WERI-Rb-1 (cell line): ENCODE measurements around the gene RAB27A.

Experiments used
- DNase-seq: peaks from one replicate; pipeline ENCODE4 v3.0.0-alpha.2; 2020
- H3K27ac ChIP-seq: fragments of 250-450 bp; sonication (Bioruptor Pico); 2 replicates; pipeline ENCODE4 v1.5.1; 2020; ENCODE audit warnings: mild to moderate bottlenecking, moderate library complexity
- H3K27me3 ChIP-seq: fragments of 250-450 bp; sonication (Bioruptor Pico); 2 replicates; pipeline ENCODE4 v1.5.1; 2021; ENCODE audit warnings: mild to moderate bottlenecking, low read depth, moderate library complexity; ENCODE audit not compliant: insufficient read depth, severe bottlenecking
- H3K36me3 ChIP-seq: fragments of 250-450 bp; sonication (Bioruptor Pico); 2 replicates; pipeline ENCODE4 v1.5.1; 2020; ENCODE audit warnings: mild to moderate bottlenecking, moderate library complexity
- H3K4me3 ChIP-seq: 2 replicates; pipeline ENCODE4 v1.5.1; 2011; ENCODE audit warnings: low read depth, mild to moderate bottlenecking, control low read depth, low read length
- H3K9me3 ChIP-seq: fragments of 250-450 bp; sonication (Bioruptor Pico); 2 replicates; pipeline ENCODE4 v1.5.1; 2021; ENCODE audit warnings: mild to moderate bottlenecking, moderate library complexity; ENCODE audit not compliant: severe bottlenecking
- TF ChIP-seq, protein P1 (sequence below): IDR thresholded peaks from 2 replicates; pipeline ENCODE4 v1.5.1; 2011; ENCODE audit warnings: low read depth, mild to moderate bottlenecking, control low read depth, inconsistent platforms, low read length

The RAB27A gene

DNA sequence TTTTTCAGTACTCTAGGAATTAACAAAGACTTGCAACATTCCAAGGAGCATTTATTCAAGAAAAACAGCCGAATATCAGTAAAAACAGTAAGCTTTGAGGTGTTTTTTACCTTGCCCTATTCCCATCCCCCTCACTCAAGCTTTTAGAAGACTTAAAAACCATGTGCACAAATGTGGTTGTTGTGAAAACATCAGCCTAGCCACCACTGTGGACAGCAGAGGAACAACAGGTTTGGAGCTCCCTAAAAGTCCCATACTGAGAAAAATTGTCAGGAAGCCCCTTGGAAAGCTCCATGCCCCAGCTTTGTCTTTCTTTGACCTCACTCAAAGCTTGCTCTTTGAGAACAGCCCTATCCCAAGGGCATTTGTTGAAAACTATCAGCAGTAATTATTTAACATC, 58.2 kb downstream of the RAB27A start:
- DNase-seq = no peak
- TF ChIP-seq, protein P1, sequence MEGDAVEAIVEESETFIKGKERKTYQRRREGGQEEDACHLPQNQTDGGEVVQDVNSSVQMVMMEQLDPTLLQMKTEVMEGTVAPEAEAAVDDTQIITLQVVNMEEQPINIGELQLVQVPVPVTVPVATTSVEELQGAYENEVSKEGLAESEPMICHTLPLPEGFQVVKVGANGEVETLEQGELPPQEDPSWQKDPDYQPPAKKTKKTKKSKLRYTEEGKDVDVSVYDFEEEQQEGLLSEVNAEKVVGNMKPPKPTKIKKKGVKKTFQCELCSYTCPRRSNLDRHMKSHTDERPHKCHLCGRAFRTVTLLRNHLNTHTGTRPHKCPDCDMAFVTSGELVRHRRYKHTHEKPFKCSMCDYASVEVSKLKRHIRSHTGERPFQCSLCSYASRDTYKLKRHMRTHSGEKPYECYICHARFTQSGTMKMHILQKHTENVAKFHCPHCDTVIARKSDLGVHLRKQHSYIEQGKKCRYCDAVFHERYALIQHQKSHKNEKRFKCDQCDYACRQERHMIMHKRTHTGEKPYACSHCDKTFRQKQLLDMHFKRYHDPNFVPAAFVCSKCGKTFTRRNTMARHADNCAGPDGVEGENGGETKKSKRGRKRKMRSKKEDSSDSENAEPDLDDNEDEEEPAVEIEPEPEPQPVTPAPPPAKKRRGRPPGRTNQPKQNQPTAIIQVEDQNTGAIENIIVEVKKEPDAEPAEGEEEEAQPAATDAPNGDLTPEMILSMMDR = no peak
- Histone ChIP-seq H3K4me3 (no peak overlapping the region), H3K9me3 (no peaks in the 10 kb centered on the region), H3K36me3 (no peaks in the 10 kb centered on the region), H3K27ac (no peak overlapping the region), H3K27me3 (no peaks in the 10 kb centered on the region)

DNA sequence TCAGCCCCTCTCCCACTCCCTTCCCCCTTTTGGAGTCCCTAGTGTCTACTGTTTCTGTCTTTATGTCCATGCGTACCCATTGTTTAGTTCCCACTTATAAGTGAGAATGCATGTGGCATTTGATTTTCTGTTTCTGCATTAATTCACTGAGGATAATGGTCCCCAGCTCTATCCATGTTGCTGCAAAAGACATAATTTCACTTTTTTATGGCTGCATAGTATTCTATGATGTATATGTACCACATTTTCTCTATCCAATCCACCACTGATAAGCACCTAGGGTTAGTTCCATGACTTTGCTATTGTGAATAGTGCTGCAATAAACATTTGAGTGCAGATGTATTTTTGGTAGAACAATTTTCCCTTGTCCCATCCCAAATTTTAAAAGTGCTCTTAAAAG, 58.7 kb downstream of the RAB27A start:
- no peaks in the 10 kb centered on the region for H3K27me3 ChIP-seq
- H3K9me3 ChIP-seq = no peaks in the 10 kb centered on the region
- TF ChIP-seq, protein P1 = no peak
- H3K4me3 ChIP-seq = no peak overlapping the region
- H3K36me3 ChIP-seq = no peaks in the 10 kb centered on the region
- H3K27ac ChIP-seq = no peak overlapping the region
- no peak for DNase-seq

DNA sequence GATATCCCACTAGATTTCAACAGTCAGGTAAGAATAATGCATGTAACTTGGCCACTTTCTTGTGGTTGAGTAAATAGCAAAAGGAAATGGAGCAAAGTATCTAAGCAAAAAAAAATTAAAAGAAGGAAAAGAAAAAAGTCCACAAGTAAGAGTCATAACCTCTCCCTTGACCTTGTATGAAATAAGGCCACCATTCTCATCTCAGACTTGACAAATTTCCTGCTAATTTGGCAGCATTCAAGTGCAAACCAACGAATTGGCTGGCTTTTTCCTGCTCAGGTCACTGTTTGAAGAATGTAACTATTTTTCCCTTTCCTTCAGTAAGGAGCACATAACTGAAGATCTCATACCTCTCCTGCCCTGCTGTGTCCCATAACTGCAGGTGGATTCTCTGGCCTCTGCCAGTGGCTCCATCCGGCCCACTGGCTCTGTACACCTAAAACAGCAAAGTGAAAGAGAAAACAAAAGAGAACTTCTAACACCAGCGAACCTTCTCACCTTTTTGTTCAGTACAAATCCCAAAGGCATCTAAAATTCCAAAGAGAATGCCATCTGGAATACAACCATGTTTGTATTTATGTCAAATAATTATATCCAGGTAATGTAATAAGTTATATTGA, 59.5 kb downstream of the RAB27A start:
- Histone ChIP-seq H3K9me3 (no peaks in the 10 kb centered on the region), H3K27ac (no peak overlapping the region), H3K36me3 (no peaks in the 10 kb centered on the region; the same call in 1 of the 2 replicates), H3K27me3 (no peaks in the 10 kb centered on the region), H3K4me3 (no peak overlapping the region)
- TF ChIP-seq, protein P1 = no peak
- no peak for DNase-seq

DNA sequence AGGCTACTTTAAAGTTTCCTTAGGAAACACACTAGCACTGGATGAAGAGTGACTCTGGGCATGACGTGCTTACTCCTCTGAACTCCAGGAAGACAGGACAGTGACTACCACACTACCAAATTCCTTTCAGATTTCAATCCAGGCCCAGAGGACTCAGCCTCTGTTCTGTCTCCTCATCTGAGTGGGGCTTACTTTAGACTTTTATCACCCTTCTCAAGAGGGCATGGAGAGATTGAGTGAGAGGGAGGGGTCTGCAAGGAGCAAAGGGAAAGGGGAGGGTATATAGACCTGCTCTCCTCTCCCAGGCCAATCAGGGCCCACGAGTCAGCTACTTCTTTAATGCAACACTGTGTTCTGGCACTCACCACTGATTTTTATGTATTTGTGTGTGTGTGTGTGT, 63.5 kb downstream of the RAB27A start:
- Histone ChIP-seq H3K36me3 (no peaks in the 10 kb centered on the region; the same call in 1 of the 2 replicates), H3K9me3 (no peaks in the 10 kb centered on the region), H3K27me3 (no peaks in the 10 kb centered on the region), H3K4me3 (no peak overlapping the region), H3K27ac (no peak overlapping the region)
- DNase-seq = no peak
- TF ChIP-seq, protein P1 = no peak

GRCh38 chr15:55224892-55225291, 64.7 kb downstream of the RAB27A start:
- no peak for DNase-seq
- no peaks in the 10 kb centered on the region for H3K27me3 ChIP-seq
- TF ChIP-seq, protein P1 = no peak
- H3K4me3 ChIP-seq = no peak overlapping the region
- no peaks in the 10 kb centered on the region; the same call in 1 of the 2 replicates for H3K36me3 ChIP-seq
- no peak overlapping the region for H3K27ac ChIP-seq
- no peaks in the 10 kb centered on the region for H3K9me3 ChIP-seq

- DNase-seq = no peak
- TF ChIP-seq, protein P1 = no peak
- no peaks in the 10 kb centered on the region for H3K9me3 ChIP-seq
- no peaks in the 10 kb centered on the region; the same call in 1 of the 2 replicates for H3K36me3 ChIP-seq
- H3K27ac ChIP-seq = no peak overlapping the region
- H3K27me3 ChIP-seq = no peaks in the 10 kb centered on the region
- H3K4me3 ChIP-seq = no peak overlapping the region
Measured at GRCh38 chr15:55222588-55222987, 67.0 kb downstream of the RAB27A start.
